OCI-LY7 (cell line): ENCODE results near the gene BCAR3.

Experiments
- EZH2phosphoT487 ChIP-seq: fragments of 200-600 bp; sonication (generic); IDR thresholded peaks from 2 replicates; pipeline ENCODE4 v1.6.1; 2018; ENCODE audit warnings: low read depth, borderline replicate concordance, mild to moderate bottlenecking, mixed run types, antibody characterized with exemption, low read length, moderate library complexity, mixed read lengths
- TF ChIP-seq, protein P1 (sequence below): fragments of 200-600 bp; sonication (generic); conservative IDR thresholded peaks from 2 replicates; pipeline ENCODE4 v1.5.1; 2014; ENCODE audit warnings: mild to moderate bottlenecking, antibody characterized with exemption, low read length, moderate library complexity, mixed read lengths

- TF ChIP-seq, protein P1, sequence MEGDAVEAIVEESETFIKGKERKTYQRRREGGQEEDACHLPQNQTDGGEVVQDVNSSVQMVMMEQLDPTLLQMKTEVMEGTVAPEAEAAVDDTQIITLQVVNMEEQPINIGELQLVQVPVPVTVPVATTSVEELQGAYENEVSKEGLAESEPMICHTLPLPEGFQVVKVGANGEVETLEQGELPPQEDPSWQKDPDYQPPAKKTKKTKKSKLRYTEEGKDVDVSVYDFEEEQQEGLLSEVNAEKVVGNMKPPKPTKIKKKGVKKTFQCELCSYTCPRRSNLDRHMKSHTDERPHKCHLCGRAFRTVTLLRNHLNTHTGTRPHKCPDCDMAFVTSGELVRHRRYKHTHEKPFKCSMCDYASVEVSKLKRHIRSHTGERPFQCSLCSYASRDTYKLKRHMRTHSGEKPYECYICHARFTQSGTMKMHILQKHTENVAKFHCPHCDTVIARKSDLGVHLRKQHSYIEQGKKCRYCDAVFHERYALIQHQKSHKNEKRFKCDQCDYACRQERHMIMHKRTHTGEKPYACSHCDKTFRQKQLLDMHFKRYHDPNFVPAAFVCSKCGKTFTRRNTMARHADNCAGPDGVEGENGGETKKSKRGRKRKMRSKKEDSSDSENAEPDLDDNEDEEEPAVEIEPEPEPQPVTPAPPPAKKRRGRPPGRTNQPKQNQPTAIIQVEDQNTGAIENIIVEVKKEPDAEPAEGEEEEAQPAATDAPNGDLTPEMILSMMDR = no peak
- TF ChIP-seq EZH2phosphoT487 = no peak
Measured at GRCh38 chr1:93576346-93576745, 105.3 kb downstream of the BCAR3 start.
